GM23248 (cell line): ENCODE results near the gene C15orf61. TPM values are rescaled to one million over a fixed set of nuclear protein-coding genes. Genes with fewer than 3 reads are reported as not detected.

Experiments
- DNase-seq: peaks from one replicate; pipeline ENCODE4 v3.0.0-alpha.2; 2015
- H2AFZ ChIP-seq: fragments of 200-600 bp; sonication (generic); 2 replicates; pipeline ENCODE4 v1.6.1; 2016; ENCODE audit warnings: antibody characterized with exemption
- H3F3A ChIP-seq: fragments of 200-600 bp; sonication (generic); 2 replicates; pipeline ENCODE4 v1.6.1; 2016; ENCODE audit warnings: mild to moderate bottlenecking, antibody characterized with exemption, mixed run types; ENCODE audit not compliant: insufficient read depth
- H3K27ac ChIP-seq: fragments of 200-600 bp; sonication (generic); 2 replicates; pipeline ENCODE4 v1.5.1; 2016; ENCODE audit warnings: mild to moderate bottlenecking
- H3K27me3 ChIP-seq: fragments of 200-600 bp; sonication (generic); replicated peaks from 2 replicates; pipeline ENCODE4 v1.6.1; 2016; ENCODE audit warnings: mild to moderate bottlenecking; ENCODE audit not compliant: insufficient read depth
- H3K36me3 ChIP-seq: fragments of 200-600 bp; sonication (generic); 2 replicates; pipeline ENCODE4 v1.6.1; 2016; ENCODE audit warnings: low read depth, mild to moderate bottlenecking
- H3K4me1 ChIP-seq: fragments of 200-600 bp; sonication (generic); 2 replicates; pipeline ENCODE4 v1.6.1; 2016; ENCODE audit warnings: mild to moderate bottlenecking; ENCODE audit not compliant: insufficient read depth
- H3K4me2 ChIP-seq: fragments of 200-600 bp; sonication (generic); one replicate; pipeline ENCODE4 v1.6.1; 2016; ENCODE audit warnings: mild to moderate bottlenecking; ENCODE audit not compliant: unreplicated experiment
- H3K4me3 ChIP-seq: fragments of 200-600 bp; sonication (generic); 2 replicates; pipeline ENCODE4 v1.5.1; 2016; ENCODE audit warnings: mild to moderate bottlenecking
- H3K79me2 ChIP-seq: fragments of 200-600 bp; sonication (generic); 2 replicates; pipeline ENCODE4 v1.6.1; 2016; ENCODE audit warnings: mild to moderate bottlenecking; ENCODE audit not compliant: insufficient read depth
- H3K9ac ChIP-seq: fragments of 200-600 bp; sonication (generic); 2 replicates; pipeline ENCODE4 v1.6.1; 2016; ENCODE audit warnings: mild to moderate bottlenecking
- H3K9me2 ChIP-seq: fragments of 200-600 bp; sonication (generic); 2 replicates; pipeline ENCODE4 v1.6.1; 2016; ENCODE audit warnings: mixed run types, mild to moderate bottlenecking, moderate library complexity; ENCODE audit not compliant: insufficient read depth
- H3K9me3 ChIP-seq: fragments of 200-600 bp; sonication (generic); one replicate; pipeline ENCODE4 v1.6.1; 2017; ENCODE audit warnings: low read depth
- H4K20me1 ChIP-seq: fragments of 200-600 bp; sonication (generic); 2 replicates; pipeline ENCODE4 v1.6.0; 2016; ENCODE audit not compliant: insufficient read depth
- EZH2 ChIP-seq: fragments of 200-600 bp; sonication (generic); IDR thresholded peaks from 2 replicates; pipeline ENCODE4 v1.6.1; 2018; ENCODE audit warnings: antibody characterized with exemption, mild to moderate bottlenecking; ENCODE audit not compliant: insufficient read depth, poor library complexity, severe bottlenecking
- EZH2phosphoT487 ChIP-seq: fragments of 200-600 bp; sonication (generic); IDR thresholded peaks from 2 replicates; pipeline ENCODE4 v1.6.1; 2018; ENCODE audit warnings: antibody characterized with exemption, moderate library complexity, mild to moderate bottlenecking, low read depth; ENCODE audit not compliant: insufficient read depth
- WGBS, 2 experiments: methylation state at CpG; one replicate each; pipeline ENCODE4 v1.1.6; 2015 to 2017; ENCODE audit warnings: low lambda C conversion rate in 2 of 2, low coverage in 1 of 2; ENCODE audit errors: missing lambda C conversion rate in 2 of 2; 5-methylcytosine and 5-hydroxymethylcytosine counted together
- in situ Hi-C: fragments of 300-500 bp; cut with MboI; formaldehyde crosslinking; loops from 2 replicates; pipeline ENCODE4 v1.15.0; 2020
- polyA plus RNA-seq: library from polyadenylated mRNA; unstranded; fragments of >200 nt; fragmentation: Nextera tagmentation; extraction: Ambion mirVana; gene quantifications from 2 replicates; pipeline ENCODE4 v1.2.1, GENCODE V29; 2016
- total RNA-seq: library from RNA; depleted of rRNA; stranded (reverse); fragments of >200 nt; shearing (Covaris generic); gene quantifications from 2 replicates; pipeline ENCODE4 v1.2.3, GENCODE V29; 2014

Gene C15orf61
- total and polyA plus RNA-seq, 2 experiments from 2014 or later: 3.7 to 10.5 TPM

DNA sequence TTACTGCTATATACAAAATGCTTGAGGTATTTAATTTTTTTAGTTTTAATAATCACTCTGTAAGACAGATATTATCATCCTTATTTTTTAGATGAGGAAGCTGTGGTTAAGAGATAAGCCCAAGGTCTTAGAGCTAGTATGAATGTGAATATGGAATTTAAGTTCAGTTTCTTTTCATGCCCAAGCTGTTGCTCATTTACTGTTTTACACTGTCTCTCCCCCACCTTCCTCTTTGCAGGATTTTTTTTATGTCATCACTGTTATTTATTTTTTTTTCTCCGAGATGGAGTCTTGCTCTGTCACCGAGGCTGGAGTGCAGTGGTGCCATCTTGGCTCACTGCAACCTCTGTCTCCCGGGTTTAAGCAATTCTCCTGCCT is 44.0 kb downstream of the C15orf61 start:
- no peaks in the 10 kb centered on the region for H3K79me2 ChIP-seq
- H2AFZ ChIP-seq: no peak overlapping the region
- no peak overlapping the region for H3K4me3 ChIP-seq
- no peak for DNase-seq
- H4K20me1 ChIP-seq: no peaks in the 10 kb centered on the region
- 82 to 96% methylated on average over 3 of the region's 3 CpGs for WGBS, 2 experiments
- in situ Hi-C loops: no loop called here
- no peaks in the 10 kb centered on the region for H3F3A ChIP-seq
- no peaks in the 10 kb centered on the region for H3K27me3 ChIP-seq
- H3K9me2 ChIP-seq: no peaks in the 10 kb centered on the region
- H3K4me2 ChIP-seq: no peak overlapping the region
- no peaks in the 10 kb centered on the region for H3K4me1 ChIP-seq
- peaks cover 7% of the 10 kb centered on the region; the same call in 1 of the 2 replicates for H3K36me3 ChIP-seq
- no peaks in the 10 kb centered on the region for H3K9me3 ChIP-seq
- H3K27ac ChIP-seq: no peak overlapping the region
- H3K9ac ChIP-seq: no peak overlapping the region
- TF ChIP-seq EZH2 (no peak), EZH2phosphoT487 (no peak)

DNA sequence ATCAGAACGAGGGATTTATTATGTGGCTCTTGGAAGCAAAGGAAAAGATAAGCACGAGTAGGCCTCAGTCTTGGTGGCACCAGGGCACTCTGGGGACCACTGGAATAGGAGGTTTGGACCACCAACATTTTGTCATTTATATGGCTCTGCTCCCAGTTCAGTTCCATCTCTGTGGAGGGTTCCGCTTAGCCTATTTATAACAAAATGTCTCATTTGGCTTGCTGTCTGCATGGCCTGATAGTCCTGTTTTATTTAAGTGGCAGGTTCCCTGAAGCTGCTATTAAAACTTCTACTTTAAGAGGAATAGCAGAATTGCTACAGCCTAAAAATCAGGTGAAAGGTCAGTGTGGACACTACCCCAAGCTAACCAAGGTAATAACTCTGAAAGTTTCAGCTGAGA is 48.7 kb downstream of the C15orf61 start:
- DNase-seq: no peak
- in situ Hi-C loops: no loop called here
- no peaks in the 10 kb centered on the region for H3K9me2 ChIP-seq
- 91 to 92% methylated on average over 3 of the region's 3 CpGs for WGBS, 2 experiments
- no peak overlapping the region for H3K27ac ChIP-seq
- no peak overlapping the region for H3K4me3 ChIP-seq
- H4K20me1 ChIP-seq: no peaks in the 10 kb centered on the region
- H3K4me2 ChIP-seq: no peak overlapping the region
- H3F3A ChIP-seq: no peaks in the 10 kb centered on the region
- no peaks in the 10 kb centered on the region for H3K4me1 ChIP-seq
- no peaks in the 10 kb centered on the region for H3K27me3 ChIP-seq
- H3K79me2 ChIP-seq: no peaks in the 10 kb centered on the region
- H3K9ac ChIP-seq: no peak overlapping the region
- no peaks in the 10 kb centered on the region for H3K9me3 ChIP-seq
- TF ChIP-seq EZH2phosphoT487 (no peak), EZH2 (no peak)
- no peaks in the 10 kb centered on the region for H3K36me3 ChIP-seq
- H2AFZ ChIP-seq: no peak overlapping the region

DNA sequence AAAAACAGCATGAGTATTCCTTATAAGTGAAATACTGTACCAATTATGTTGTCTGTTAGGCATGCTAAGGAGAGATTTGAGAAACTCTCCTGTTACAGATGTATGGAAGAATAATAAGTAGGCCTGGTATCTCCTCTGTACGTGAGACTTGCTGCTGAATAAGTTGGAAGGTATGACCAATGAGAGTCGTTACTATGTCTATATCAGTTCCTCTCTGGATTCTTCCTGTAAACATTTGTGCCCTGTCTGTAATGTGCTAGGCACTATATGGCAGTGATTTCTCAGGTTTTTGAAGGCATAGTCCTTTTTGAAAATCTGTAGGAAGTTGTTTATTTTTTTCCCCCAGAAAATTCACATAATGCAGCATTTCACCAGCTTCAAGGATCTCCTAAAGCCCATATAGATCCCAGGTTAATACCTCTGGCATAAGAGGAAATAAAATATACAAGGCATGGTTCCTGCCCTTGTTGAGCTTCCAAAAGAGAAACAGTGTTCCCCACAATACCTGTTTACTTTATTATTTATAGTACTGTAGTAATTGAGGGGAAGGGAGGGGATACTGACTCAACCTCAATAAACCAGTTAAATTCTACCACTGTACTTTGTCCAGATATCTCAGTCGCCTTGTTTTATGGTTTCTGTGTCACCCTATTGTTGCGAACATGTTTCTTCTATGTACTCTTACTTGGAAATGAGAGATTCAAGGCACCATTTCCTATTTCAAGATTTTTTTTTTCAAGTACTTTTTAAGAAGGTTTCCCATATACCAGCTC is 50.1 kb downstream of the C15orf61 start:
- Histone ChIP-seq H3K36me3 (no peaks in the 10 kb centered on the region), H2AFZ (no peak overlapping the region), H4K20me1 (no peaks in the 10 kb centered on the region), H3K9me3 (no peaks in the 10 kb centered on the region), H3K27ac (no peak overlapping the region), H3K79me2 (no peaks in the 10 kb centered on the region), H3K4me1 (no peaks in the 10 kb centered on the region), H3K4me3 (no peak overlapping the region), H3K4me2 (no peak overlapping the region), H3K9me2 (no peaks in the 10 kb centered on the region), H3K9ac (no peak overlapping the region), H3K27me3 (no peaks in the 10 kb centered on the region), H3F3A (no peaks in the 10 kb centered on the region)
- DNase-seq: no peak
- in situ Hi-C loops: no loop called here
- 91% methylated on average over 4 of the region's 4 CpGs for WGBS, 2 experiments
- no peak for TF ChIP-seq EZH2phosphoT487
- no peak for TF ChIP-seq EZH2

DNA sequence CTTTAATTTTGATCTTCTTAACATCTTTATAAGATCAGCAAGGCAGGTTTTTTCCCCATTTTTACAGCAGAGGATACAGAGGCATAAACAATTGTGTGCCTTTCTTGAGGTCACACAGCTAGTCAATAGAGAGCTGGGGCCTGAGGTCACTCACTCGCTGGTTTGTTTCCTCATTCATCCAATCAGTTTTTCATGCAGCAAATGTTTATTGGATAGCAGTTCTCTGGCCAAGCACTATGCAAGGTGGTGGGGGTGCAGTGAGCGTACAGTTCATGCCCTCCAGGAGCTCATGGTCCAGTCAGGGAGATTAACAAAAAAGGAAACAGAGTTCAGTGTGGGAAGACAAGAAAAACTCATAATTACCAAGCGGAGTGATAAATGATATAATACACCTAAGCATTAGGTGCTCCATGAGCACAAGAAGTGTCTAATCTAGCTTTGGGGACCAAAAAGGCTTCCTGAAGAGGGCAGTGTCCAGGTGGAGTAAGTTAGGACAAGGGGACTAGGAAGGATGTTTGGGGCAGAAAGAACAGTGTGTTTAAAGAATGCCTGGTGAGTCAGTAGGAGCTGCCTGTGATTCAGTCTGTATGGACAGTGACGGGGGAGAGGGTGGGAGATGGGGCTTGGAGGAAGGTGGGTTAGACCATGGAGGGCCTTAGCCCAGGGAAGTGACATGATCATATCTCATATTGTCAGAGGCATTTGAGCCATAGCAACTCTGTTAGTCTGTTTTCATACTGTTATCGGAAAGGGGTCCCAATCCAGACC is 50.9 kb downstream of the C15orf61 start:
- Histone ChIP-seq H3K9me2 (no peaks in the 10 kb centered on the region), H3K36me3 (no peaks in the 10 kb centered on the region), H4K20me1 (no peaks in the 10 kb centered on the region), H3K27ac (no peak overlapping the region), H3K27me3 (no peaks in the 10 kb centered on the region), H3K4me1 (no peaks in the 10 kb centered on the region), H2AFZ (no peak overlapping the region), H3K4me2 (no peak overlapping the region), H3F3A (no peaks in the 10 kb centered on the region), H3K79me2 (no peaks in the 10 kb centered on the region), H3K9ac (no peak overlapping the region), H3K4me3 (no peak overlapping the region), H3K9me3 (no peaks in the 10 kb centered on the region)
- 96 to 97% methylated on average over 5 of the region's 5 CpGs for WGBS, 2 experiments
- no peak for TF ChIP-seq EZH2phosphoT487
- TF ChIP-seq EZH2: no peak
- DNase-seq: no peak
- in situ Hi-C loops: no loop called here
